MM.1S (cell line): ENCODE results near the gene INO80D.

Source experiments
- EZH2 ChIP-seq: fragments of 300-600 bp; sonication (generic); optimal IDR thresholded peaks from 2 replicates; pipeline ENCODE3; 2017; ENCODE audit warnings: low read depth, mild to moderate bottlenecking, antibody characterized with exemption, low read length, mixed read lengths
- TF ChIP-seq, protein P1 (sequence below): fragments of 300-600 bp; sonication (generic); IDR thresholded peaks from 2 replicates; pipeline ENCODE4 v1.5.1; 2016; ENCODE audit warnings: antibody characterized with exemption, low read length, mixed read lengths

DNA sequence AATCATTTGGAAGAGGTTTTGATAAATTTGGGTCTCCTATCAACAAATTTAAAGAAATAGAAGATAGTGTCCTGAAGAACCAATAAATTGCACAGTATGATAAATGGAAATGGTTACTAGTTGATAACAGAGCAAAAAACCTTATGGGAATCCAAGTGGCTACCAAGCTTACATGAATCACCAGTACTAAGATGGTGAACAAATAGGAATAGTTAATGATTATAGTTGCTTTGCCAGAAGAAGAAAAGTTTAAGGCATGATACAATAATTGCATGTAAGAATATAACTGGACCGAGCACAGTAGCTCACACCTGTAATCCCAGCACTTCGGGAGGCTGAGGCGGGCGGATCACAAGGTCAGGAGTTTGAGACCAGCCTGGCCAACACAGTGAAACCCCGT lies 19.6 kb upstream of the INO80D start:
- TF ChIP-seq, protein P1, sequence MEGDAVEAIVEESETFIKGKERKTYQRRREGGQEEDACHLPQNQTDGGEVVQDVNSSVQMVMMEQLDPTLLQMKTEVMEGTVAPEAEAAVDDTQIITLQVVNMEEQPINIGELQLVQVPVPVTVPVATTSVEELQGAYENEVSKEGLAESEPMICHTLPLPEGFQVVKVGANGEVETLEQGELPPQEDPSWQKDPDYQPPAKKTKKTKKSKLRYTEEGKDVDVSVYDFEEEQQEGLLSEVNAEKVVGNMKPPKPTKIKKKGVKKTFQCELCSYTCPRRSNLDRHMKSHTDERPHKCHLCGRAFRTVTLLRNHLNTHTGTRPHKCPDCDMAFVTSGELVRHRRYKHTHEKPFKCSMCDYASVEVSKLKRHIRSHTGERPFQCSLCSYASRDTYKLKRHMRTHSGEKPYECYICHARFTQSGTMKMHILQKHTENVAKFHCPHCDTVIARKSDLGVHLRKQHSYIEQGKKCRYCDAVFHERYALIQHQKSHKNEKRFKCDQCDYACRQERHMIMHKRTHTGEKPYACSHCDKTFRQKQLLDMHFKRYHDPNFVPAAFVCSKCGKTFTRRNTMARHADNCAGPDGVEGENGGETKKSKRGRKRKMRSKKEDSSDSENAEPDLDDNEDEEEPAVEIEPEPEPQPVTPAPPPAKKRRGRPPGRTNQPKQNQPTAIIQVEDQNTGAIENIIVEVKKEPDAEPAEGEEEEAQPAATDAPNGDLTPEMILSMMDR: no peak
- no peak for TF ChIP-seq EZH2
